MCF 10A (cell line): ENCODE data around the gene KIDINS220. TPM values are rescaled to one million over a fixed set of nuclear protein-coding genes. Genes with fewer than 3 reads are reported as not detected.
A peak's percentile ranks its signal among the peaks of the same experiment; 100 is the strongest.

ENCODE experiments used
- BruUV-seq: library from RNA; stranded (reverse); fragments of 400-500 nt; replicated peaks from 2 replicates; lab custom pipeline; 2021; lab: Mats Ljungman, UMichigan
- CTCF ChIA-PET: fragments of 300-600 bp; sonication (Branson Sonifier 250); formaldehyde crosslinking; extraction: SDS; loops from one replicate; lab custom pipeline; 2021; ENCODE audit warnings: antibody characterized with exemption, inconsistent platforms; lab: Yijun Ruan, JAX
- POLR2A ChIA-PET: fragments of 300-600, 350-650 bp; sonication (Branson Sonifier 250); formaldehyde crosslinking; extraction: SDS; loops from one replicate; lab custom pipeline; 2020; ENCODE audit warnings: antibody characterized with exemption, inconsistent platforms; lab: Yijun Ruan, JAX
- DNase-seq: peaks from one replicate; pipeline ENCODE4 v3.0.0-alpha.2; 2018; ENCODE audit not compliant: unreplicated experiment
- H3K27ac Mint-ChIP-seq: one replicate; pipeline ENCODE4 v1.8.0; 2022; ENCODE audit warnings: mild to moderate bottlenecking, low read depth, mixed read lengths; ENCODE audit not compliant: unreplicated experiment
- H3K27me3 Mint-ChIP-seq: one replicate; pipeline ENCODE4 v1.8.0; 2022; ENCODE audit warnings: mixed read lengths; ENCODE audit not compliant: insufficient read depth, unreplicated experiment
- H3K36me3 Mint-ChIP-seq: one replicate; pipeline ENCODE4 v1.8.0; 2022; ENCODE audit warnings: mild to moderate bottlenecking, moderate library complexity, mixed read lengths; ENCODE audit not compliant: insufficient read depth, unreplicated experiment
- H3K4me1 Mint-ChIP-seq: one replicate; pipeline ENCODE4 v1.8.0; 2022; ENCODE audit warnings: mixed read lengths; ENCODE audit not compliant: insufficient read depth, unreplicated experiment
- H3K4me3 Mint-ChIP-seq: one replicate; pipeline ENCODE4 v1.8.0; 2022; ENCODE audit warnings: mild to moderate bottlenecking, moderate library complexity, mixed read lengths; ENCODE audit not compliant: unreplicated experiment
- H3K9me3 Mint-ChIP-seq: one replicate; pipeline ENCODE4 v1.8.0; 2022; ENCODE audit warnings: mixed read lengths; ENCODE audit not compliant: unreplicated experiment
- CTCF ChIP-seq: fragments of 200-600 bp; IDR thresholded peaks from one replicate; pipeline ENCODE4 v1.8.0; 2022; ENCODE audit warnings: antibody characterized with exemption, mild to moderate bottlenecking; ENCODE audit not compliant: unreplicated experiment
- intact Hi-C: fragments of 100-400 bp; cut with micrococcal nuclease; formaldehyde crosslinking; loops from 2 replicates; pipeline ENCODE4 v1.14.1; 2022
- total RNA-seq: library from RNA; stranded (reverse); gene quantifications from 2 replicates; pipeline ENCODE4 v1.2.3, GENCODE V29; 2022

The KIDINS220 gene
- total RNA-seq, 1 experiment from 2014 or later, result 41.8 TPM

DNA sequence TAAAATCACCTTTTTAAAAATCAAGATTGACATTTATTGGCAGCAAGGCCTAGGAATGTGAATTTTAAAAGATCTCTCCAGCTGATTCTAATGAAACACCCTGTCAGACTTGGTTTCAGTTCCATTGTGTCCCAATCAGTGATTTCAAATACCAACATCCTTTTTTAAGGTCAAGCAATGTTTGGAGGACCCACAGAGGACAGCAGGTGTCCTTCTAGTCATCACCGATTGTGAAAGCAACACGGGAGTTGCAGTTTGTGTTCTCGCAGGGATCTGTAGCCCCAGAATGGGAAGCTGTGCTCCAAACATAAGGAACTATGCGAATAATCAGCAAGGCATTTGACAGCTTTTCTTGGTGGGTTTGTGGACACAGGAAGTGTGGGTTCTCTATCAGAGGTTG, 4.5 kb upstream of the KIDINS220 start:
- POLR2A ChIA-PET, result no interaction called here
- Mint-ChIP-seq H3K4me1 (no peaks in the 10 kb centered on the region), H3K27ac (no peak overlapping the region), H3K4me3 (no peak overlapping the region), H3K36me3 (peaks cover 5% of the 10 kb centered on the region), H3K27me3 (no peaks in the 10 kb centered on the region), H3K9me3 (no peaks in the 10 kb centered on the region)
- TF ChIP-seq CTCF, result no peak
- CTCF ChIA-PET, result no interaction called here
- intact Hi-C loops, result no loop called here
- peak; percentile 5 for DNase-seq
- no TSS peak for BruUV-seq

DNA sequence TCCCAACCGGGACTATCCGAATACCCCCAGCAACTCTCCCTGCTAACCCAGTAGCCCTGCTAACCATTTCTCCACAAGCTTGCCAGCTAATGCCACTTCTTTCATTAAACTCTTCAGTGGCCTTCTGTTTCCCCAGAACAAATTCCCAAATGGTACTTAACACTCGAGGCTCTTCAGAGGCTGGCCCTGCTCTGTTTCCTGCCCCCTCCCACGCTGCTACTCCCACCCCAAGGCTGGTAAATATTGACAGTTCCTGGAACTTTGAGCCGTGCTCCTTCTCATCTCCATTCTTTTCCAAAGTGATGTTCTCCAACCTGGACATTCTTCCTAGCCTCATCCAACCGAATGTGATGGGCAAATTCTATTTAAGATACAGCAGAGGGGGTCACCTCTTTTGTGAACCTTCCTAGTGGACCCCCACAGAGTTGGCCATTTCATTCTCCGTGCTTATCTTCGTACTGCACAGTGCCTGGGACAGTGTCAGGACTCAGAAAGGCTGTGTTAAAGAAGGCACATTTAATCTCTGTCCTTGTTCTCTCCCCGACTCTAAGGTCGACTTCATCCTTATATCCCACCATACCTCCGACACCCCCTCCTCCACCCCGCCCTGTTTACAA, 3.2 kb upstream of the KIDINS220 start:
- Mint-ChIP-seq H3K36me3 (no peaks in the 10 kb centered on the region), H3K27me3 (no peaks in the 10 kb centered on the region), H3K4me1 (peaks cover 5% of the 10 kb centered on the region), H3K9me3 (no peaks in the 10 kb centered on the region), H3K4me3 (no peak overlapping the region), H3K27ac (no peak overlapping the region)
- no peak for DNase-seq
- intact Hi-C loops, result no loop called here
- POLR2A ChIA-PET, result no interaction called here
- no TSS peak for BruUV-seq
- CTCF ChIA-PET, result interaction anchor here (0.6 kb wide), 1 partner anchor 291 kb away, joined by 3 read pairs; no protein-coding TSS in a partner anchor
- TF ChIP-seq CTCF, result no peak

DNA sequence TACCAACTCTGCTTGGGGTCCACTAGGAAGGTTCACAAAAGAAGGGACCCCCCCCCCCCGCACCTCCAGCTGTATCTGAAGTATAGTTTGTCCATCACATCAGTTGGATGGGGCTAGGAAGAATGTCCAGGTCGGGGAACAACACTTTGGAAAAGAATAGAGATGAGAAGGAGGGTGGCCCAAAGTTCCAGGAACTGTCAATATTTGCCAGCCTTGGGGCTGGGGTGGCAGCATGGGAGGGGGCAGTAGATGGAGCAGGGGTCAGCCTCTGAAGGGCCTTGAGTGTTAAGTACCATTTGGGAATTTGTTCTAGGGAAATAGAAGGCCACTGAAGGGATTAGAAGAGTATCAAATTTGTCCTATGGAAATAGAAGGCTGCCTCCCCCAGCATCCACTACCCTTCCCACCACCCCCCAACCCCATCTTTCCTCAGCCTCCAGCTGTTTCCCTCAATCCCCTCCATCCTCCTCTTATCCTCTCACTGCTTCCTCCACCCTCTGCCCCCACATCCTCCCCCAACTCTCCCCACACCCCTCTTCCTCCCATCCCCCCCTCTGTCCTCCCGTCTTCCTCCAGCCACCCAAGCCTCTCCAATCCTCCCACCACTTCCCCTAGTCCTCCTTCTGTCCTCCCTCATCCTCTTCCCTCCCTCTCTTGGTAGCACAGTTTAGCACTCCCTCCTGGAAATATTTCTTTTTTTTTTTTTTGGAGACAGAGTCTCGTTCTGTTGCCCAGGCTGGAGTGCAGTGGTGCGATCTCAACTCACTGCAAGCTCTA, 2.0 kb upstream of the KIDINS220 start:
- H3K4me3 Mint-ChIP-seq, result no peak overlapping the region
- ChIA-PET CTCF (no interaction called here), POLR2A (no interaction called here)
- H3K4me1 Mint-ChIP-seq, result peaks cover 16% of the 10 kb centered on the region
- DNase-seq, result no peak
- intact Hi-C loops, result no loop called here
- BruUV-seq, result no TSS peak
- no peak for TF ChIP-seq CTCF
- H3K9me3 Mint-ChIP-seq, result no peaks in the 10 kb centered on the region
- no peak overlapping the region for H3K27ac Mint-ChIP-seq
- no peaks in the 10 kb centered on the region for H3K27me3 Mint-ChIP-seq
- no peaks in the 10 kb centered on the region for H3K36me3 Mint-ChIP-seq

- intact Hi-C loops, result loop anchor here (2.0 kb wide), 1 partner anchor 33 kb away; no protein-coding TSS in a partner anchor
- Mint-ChIP-seq H3K27ac (peak overlapping the region; percentile 97), H3K4me1 (peaks cover 23% of the 10 kb centered on the region), H3K36me3 (no peaks in the 10 kb centered on the region), H3K27me3 (no peaks in the 10 kb centered on the region), H3K4me3 (peak overlapping the region; percentile 91), H3K9me3 (no peaks in the 10 kb centered on the region)
- ChIA-PET POLR2A (interaction anchor here (0.6 to 2.5 kb wide), 7 partner anchors 11 to 1480 kb away, joined by 3 to 36 read pairs (median 3); no protein-coding TSS in a partner anchor), CTCF (interaction anchor here (0.8 to 2.0 kb wide), 2 partner anchors 14 to 22 kb away, joined by 3 to 6 read pairs; no protein-coding TSS in a partner anchor)
- no TSS peak for BruUV-seq
- no peak for TF ChIP-seq CTCF
- no peak for DNase-seq
Measured at GRCh38 chr2:8837795-8838140, 355 bp upstream of the KIDINS220 start.
